ENCODE data around the gene DENND5A. TPM values are rescaled to one million over a fixed set of nuclear protein-coding genes. Genes with fewer than 3 reads are reported as not detected.

Gene DENND5A
- total RNA-seq, 4 donors from 2014 or later: 107 to 132 (median 111) TPM

- no peak for TF ChIP-seq CTCF (IDR thresholded peaks at IDR 0.05; ENCODE audit: low read depth)
Observed at GRCh38 chr11:9187616-9188015, 77.5 kb downstream of the DENND5A start.

GRCh38 chr11:9184516-9184915 lies 80.6 kb downstream of the DENND5A start:
- no peak for TF ChIP-seq CTCF (IDR thresholded peaks at IDR 0.05; ENCODE audit: low read depth)

GRCh38 chr11:9182180-9182871 lies 82.8 kb downstream of the DENND5A start:
- TF ChIP-seq CTCF (IDR thresholded peaks at IDR 0.05; ENCODE audit: low read depth): no peak

GRCh38 chr11:9180784-9181183 lies 84.4 kb downstream of the DENND5A start:
- TF ChIP-seq CTCF (IDR thresholded peaks at IDR 0.05; ENCODE audit: low read depth): no peak

- TF ChIP-seq CTCF (IDR thresholded peaks at IDR 0.05; ENCODE audit: low read depth): no peak
Observed at GRCh38 chr11:9179141-9179540, 86.0 kb downstream of the DENND5A start.

GRCh38 chr11:9178716-9179115 lies 86.4 kb downstream of the DENND5A start:
- no peak for TF ChIP-seq CTCF (IDR thresholded peaks at IDR 0.05; ENCODE audit: low read depth)

- TF ChIP-seq CTCF (IDR thresholded peaks at IDR 0.05; ENCODE audit: low read depth): no peak
Observed at GRCh38 chr11:9177438-9178091, 87.6 kb downstream of the DENND5A start.

Data from subcutaneous adipose tissue (tissue), 4 donors.